Epidermal melanocyte (primary cell): ENCODE results near the gene NUDT14.

Experiments
- DNase-seq: peaks from one replicate; pipeline ENCODE4 v3.0.0; 2011; ENCODE audit warnings: low spot score; ENCODE audit not compliant: insufficient read length

The NUDT14 gene

GRCh38 chr14:105160776-105161175 lies 20.3 kb downstream of the NUDT14 start:
- DNase-seq: no peak

- no peak for DNase-seq
These were observed 21.8 kb downstream of the NUDT14 start for GRCh38 chr14:105159344-105159743.

- DNase-seq: no peak
These were observed 22.3 kb downstream of the NUDT14 start for GRCh38 chr14:105158794-105159193.

- no peak for DNase-seq
These were observed 23.2 kb downstream of the NUDT14 start for GRCh38 chr14:105157872-105158271.

- no peak for DNase-seq
These were observed 24.4 kb downstream of the NUDT14 start for GRCh38 chr14:105156414-105157375.

- no peak for DNase-seq
These were observed 25.3 kb downstream of the NUDT14 start for GRCh38 chr14:105155681-105156413.

- no peak for DNase-seq
These were observed 26.0 kb downstream of the NUDT14 start for GRCh38 chr14:105155071-105155651.

GRCh38 chr14:105154476-105154871 lies 26.6 kb downstream of the NUDT14 start:
- DNase-seq: no peak

- no peak for DNase-seq
These were observed 27.2 kb downstream of the NUDT14 start for GRCh38 chr14:105153739-105154475.

- no peak for DNase-seq
These were observed 27.8 kb downstream of the NUDT14 start for GRCh38 chr14:105153331-105153731.

- no peak for DNase-seq
These were observed 28.3 kb downstream of the NUDT14 start for GRCh38 chr14:105152794-105153241.

- DNase-seq: no peak
These were observed 29.0 kb downstream of the NUDT14 start for GRCh38 chr14:105151838-105152793.

GRCh38 chr14:105151084-105151837 lies 29.9 kb downstream of the NUDT14 start:
- DNase-seq: no peak

- DNase-seq: no peak
These were observed 30.6 kb downstream of the NUDT14 start for GRCh38 chr14:105150368-105151083.

GRCh38 chr14:105150026-105150367 lies 31.1 kb downstream of the NUDT14 start:
- DNase-seq: no peak

- DNase-seq: no peak
These were observed 31.8 kb downstream of the NUDT14 start for GRCh38 chr14:105149146-105149781.

- DNase-seq: no peak
These were observed 32.4 kb downstream of the NUDT14 start for GRCh38 chr14:105148604-105149145.
